Right lobe of liver (tissue), 4 donors: ENCODE measurements around the gene ADAMTS3.

Source experiments
- CTCF ChIP-seq, 4 donors: fragments of 200-600 bp in 3 of 4; fragments of 450-650 bp in 1 of 4; IDR thresholded peaks; one replicate each; pipeline versions ENCODE4 v1.5.1 to v1.8.0; 2016 to 2022; ENCODE audit warnings: antibody characterized with exemption in 4 of 4, mild to moderate bottlenecking in 2 of 4
- POLR2A ChIP-seq: fragments of 450-650 bp; IDR thresholded peaks from one replicate; pipeline ENCODE4 v1.6.1; 2017; ENCODE audit warnings: antibody characterized with exemption, mild to moderate bottlenecking
- donor health status: DM: no; HTN: no; CAD: no.
- donor health status: DM: no; HTN: no; CAD: no.
- donor health status: DM: no; HTN: yes; CAD: no.

GRCh38 chr4:72388521-72388920, 180.5 kb downstream of the ADAMTS3 start:
- no peak for TF ChIP-seq CTCF (IDR thresholded peaks at IDR 0.05)
- no peak for TF ChIP-seq POLR2A
